ENCODE data around the gene ATAD3A. TPM values are rescaled to one million over a fixed set of nuclear protein-coding genes. Genes with fewer than 3 reads are reported as not detected.
A peak's percentile ranks its signal among the peaks of the same experiment; 100 is the strongest.
"Not testable (repeated sequence)": the region's sequence is repeated elsewhere in the genome, so short reads cannot be mapped to it uniquely, and the experiment has no call there.

The ATAD3A gene
- total RNA-seq, 2 donors from 2014 or later: 15.8 to 20.8 TPM

GRCh38 chr1:1487701-1488100, 24.3 kb upstream of the ATAD3A start:
- intact Hi-C loops (cut with DNase I): no loop called here
- Histone ChIP-seq H3K27ac (no peak overlapping the region), H3K27me3 (no peaks in the 10 kb centered on the region), H3K4me1 (no peaks in the 10 kb centered on the region), H3K36me3 (replicated peaks in 1 of 2; ENCODE audit: insufficient read depth in 1 of 2, low read depth in 2 of 2) (peaks cover 13 to 20% of the 10 kb centered on the region in 2 donors), H3K9me3 (no peaks in the 10 kb centered on the region), H3K4me3 (no peak overlapping the region)
- TF ChIP-seq POLR2A (IDR thresholded peaks at IDR 0.05) (no peak), CTCF (IDR thresholded peaks at IDR 0.05) (no peak)
- 92 to 95% methylated on average over 12 to 18 of the region's 18 CpGs for WGBS, 2 donors
- ATAC-seq (no peak), DNase-seq (no peak)

- Histone ChIP-seq H3K4me1 (no peaks in the 10 kb centered on the region), H3K27me3 (no peaks in the 10 kb centered on the region), H3K27ac (no peak overlapping the region), H3K36me3 (replicated peaks in 1 of 2; ENCODE audit: insufficient read depth in 1 of 2, low read depth in 2 of 2) (peaks cover 7 to 11% of the 10 kb centered on the region in 2 donors), H3K9me3 (no peaks in the 10 kb centered on the region), H3K4me3 (no peak overlapping the region)
- DNase-seq (no peak), ATAC-seq (no peak)
- 96% methylated on average over 10 to 14 of the region's 16 CpGs for WGBS, 2 donors
- TF ChIP-seq POLR2A (IDR thresholded peaks at IDR 0.05): no peak
- TF ChIP-seq CTCF (IDR thresholded peaks at IDR 0.05): no peak
- intact Hi-C loops (cut with DNase I): no loop called here
Measured at GRCh38 chr1:1489231-1489630, 22.7 kb upstream of the ATAD3A start.

- no peak overlapping the region for H3K4me3 ChIP-seq
- no peaks in the 10 kb centered on the region for H3K27me3 ChIP-seq
- DNase-seq: no peak
- intact Hi-C loops (cut with DNase I): loop anchor here (10.0 kb wide), 1 partner anchor 95 kb away; the partner anchor contains the start of gene CCNL2
- no peaks in the 10 kb centered on the region for H3K4me1 ChIP-seq
- peaks cover 7 to 9% of the 10 kb centered on the region in 2 donors for H3K36me3 ChIP-seq (replicated peaks in 1 of 2; ENCODE audit: insufficient read depth in 1 of 2, low read depth in 2 of 2)
- no peaks in the 10 kb centered on the region for H3K9me3 ChIP-seq
- TF ChIP-seq POLR2A (IDR thresholded peaks at IDR 0.05) (no peak), CTCF (IDR thresholded peaks at IDR 0.05) (no peak)
- H3K27ac ChIP-seq: no peak overlapping the region
- WGBS, 2 donors: 95 to 100% methylated on average over 5 to 18 of the region's 19 CpGs
- ATAC-seq: no peak
Measured at GRCh38 chr1:1489861-1490260, 22.1 kb upstream of the ATAD3A start.

- WGBS, 2 donors: 96 to 100% methylated on average over 2 to 21 of the region's 25 CpGs
- H3K27ac ChIP-seq: no peak overlapping the region
- H3K36me3 ChIP-seq (replicated peaks in 1 of 2; ENCODE audit: insufficient read depth in 1 of 2, low read depth in 2 of 2): peaks cover 7 to 9% of the 10 kb centered on the region in 2 donors
- no peaks in the 10 kb centered on the region for H3K4me1 ChIP-seq
- no peaks in the 10 kb centered on the region for H3K27me3 ChIP-seq
- no peaks in the 10 kb centered on the region for H3K9me3 ChIP-seq
- no peak for ATAC-seq
- intact Hi-C loops (cut with DNase I): loop anchor here (10.0 kb wide), 1 partner anchor 96 kb away; the partner anchor contains the start of gene CCNL2
- no peak for DNase-seq
- H3K4me3 ChIP-seq: no peak overlapping the region
- TF ChIP-seq POLR2A (IDR thresholded peaks at IDR 0.05) (no peak), CTCF (IDR thresholded peaks at IDR 0.05) (no peak)
Measured at GRCh38 chr1:1490633-1491230, 21.2 kb upstream of the ATAD3A start.

GRCh38 chr1:1491601-1492000, 20.4 kb upstream of the ATAD3A start:
- H3K27ac ChIP-seq: no peak overlapping the region
- H3K27me3 ChIP-seq: no peaks in the 10 kb centered on the region
- no peak for TF ChIP-seq CTCF (IDR thresholded peaks at IDR 0.05)
- TF ChIP-seq POLR2A (IDR thresholded peaks at IDR 0.05): no peak
- WGBS, 2 donors: 95 to 98% methylated on average over 10 of the region's 10 CpGs
- H3K4me1 ChIP-seq: no peaks in the 10 kb centered on the region
- peaks cover 7 to 9% of the 10 kb centered on the region in 2 donors for H3K36me3 ChIP-seq (replicated peaks in 1 of 2; ENCODE audit: insufficient read depth in 1 of 2, low read depth in 2 of 2)
- H3K9me3 ChIP-seq: no peaks in the 10 kb centered on the region
- no peak overlapping the region for H3K4me3 ChIP-seq
- intact Hi-C loops (cut with DNase I): loop anchor here (10.0 kb wide), 1 partner anchor 97 kb away; the partner anchor contains the start of gene CCNL2
- ATAC-seq: no peak
- DNase-seq: no peak

GRCh38 chr1:1494311-1494710, 17.7 kb upstream of the ATAD3A start:
- H3K4me3 ChIP-seq; ATAC-seq; DNase-seq; H3K27me3 ChIP-seq; H3K9me3 ChIP-seq; H3K27ac ChIP-seq; H3K36me3 ChIP-seq (replicated peaks in 1 of 2; ENCODE audit: insufficient read depth in 1 of 2, low read depth in 2 of 2); H3K4me1 ChIP-seq: not testable (repeated sequence)
- intact Hi-C loops (cut with DNase I): loop anchor here (10.0 kb wide), 1 partner anchor 100 kb away; the partner anchor contains the start of gene CCNL2
- WGBS, 2 donors: 91 to 100% methylated on average over 5 to 18 of the region's 22 CpGs

- ATAC-seq: peak; percentile 23
- H3K4me1 ChIP-seq; H3K4me3 ChIP-seq; H3K27ac ChIP-seq; H3K9me3 ChIP-seq; H3K36me3 ChIP-seq (replicated peaks in 1 of 2; ENCODE audit: insufficient read depth in 1 of 2, low read depth in 2 of 2); H3K27me3 ChIP-seq; DNase-seq: not testable (repeated sequence)
- WGBS, 2 donors: 92 to 93% methylated on average over 6 to 15 of the region's 18 CpGs
- intact Hi-C loops (cut with DNase I): loop anchor here (10.0 kb wide), 1 partner anchor 101 kb away; the partner anchor contains the start of gene CCNL2
Measured at GRCh38 chr1:1495461-1495975, 16.4 kb upstream of the ATAD3A start.
